Stimulated activated CD4-positive, alpha-beta T cell treated with anti-CD3 and anti-CD28 coated beads, Interleukin-4, amount 100 ng/mL, for 24 hours (primary cell): ENCODE data around the gene KIRREL1.

Experiments used
- DNase-seq: peaks from one replicate; pipeline ENCODE4 v3.0.0-alpha.2; 2020

KIRREL1 gene

GRCh38 chr1:158149175-158149574 is 155.7 kb downstream of the KIRREL1 start:
- DNase-seq = no peak
